Naive thymus-derived CD8-positive, alpha-beta T cell (primary cell): ENCODE data around the gene NEIL3. TPM values are rescaled to one million over a fixed set of nuclear protein-coding genes. Genes with fewer than 3 reads are reported as not detected.

Experiments
- ATAC-seq, 2 donors: fragments of 150-1000 bp; cut with Tn5 transposase in 1 of 2; sonication (Bioruptor Pico), chemical (Tn5 transposase) in 1 of 2; 1 replicate in 1 of 2; 2 replicates in 1 of 2; pipeline ENCODE4 v1.10.0; 2021; ENCODE audit warnings: mild to moderate bottlenecking in 2 of 2, moderate library complexity in 2 of 2
- POLR2A ChIA-PET: fragments of 350-600 bp; sonication (Branson Sonifier 250); formaldehyde crosslinking; loops from one replicate; lab custom pipeline; 2021; ENCODE audit warnings: antibody characterized with exemption; lab: Charles Lee
- DNase-seq, 10 donors: peaks; one replicate each; pipeline versions ENCODE4 v3.0.0 to v3.0.0-alpha.2; 2020 to 2022
- H3K27ac Mint-ChIP-seq, 10 donors: one replicate each; pipeline ENCODE4 v1.8.0; 2020 to 2022; ENCODE audit warnings: mild to moderate bottlenecking in 10 of 10, mixed read lengths in 10 of 10, moderate library complexity in 4 of 10, inconsistent platforms in 1 of 10
- H3K27me3 Mint-ChIP-seq, 5 donors: one replicate each; pipeline ENCODE4 v1.8.0; 2021 to 2022; ENCODE audit warnings: mixed read lengths in 5 of 5
- H3K36me3 Mint-ChIP-seq, 3 donors: one replicate each; pipeline ENCODE4 v1.8.0; 2020 to 2022; ENCODE audit warnings: mixed read lengths in 3 of 3, mild to moderate bottlenecking in 2 of 3, inconsistent platforms in 1 of 3
- H3K4me1 Mint-ChIP-seq, 4 donors: one replicate each; pipeline ENCODE4 v1.8.0; 2021 to 2022; ENCODE audit warnings: mixed read lengths in 4 of 4
- H3K4me3 Mint-ChIP-seq, 10 donors: one replicate each; pipeline ENCODE4 v1.8.0; 2020 to 2022; ENCODE audit warnings: mild to moderate bottlenecking in 10 of 10, mixed read lengths in 10 of 10, moderate library complexity in 6 of 10, inconsistent platforms in 1 of 10
- H3K9me3 Mint-ChIP-seq, 9 donors: one replicate each; pipeline ENCODE4 v1.8.0; 2020 to 2022; ENCODE audit warnings: mixed read lengths in 9 of 9, mild to moderate bottlenecking in 3 of 9, inconsistent platforms in 1 of 9, moderate library complexity in 1 of 9
- polyA plus RNA-seq, 3 donors: library from polyadenylated mRNA; unstranded; fragments of 300-500 nt; fragmentation: Illumina TruSeq; gene quantifications; one replicate each; pipeline ENCODE4 v1.2.3, GENCODE V29; 2021
- total RNA-seq, 8 experiments: library from RNA in 2 of 8; stranded (reverse) in 2 of 8; gene quantifications; one replicate each; pipeline ENCODE4 v1.2.3 and lab custom pipeline; 2021 to 2026

NEIL3 gene
- total and polyA plus RNA-seq, 5 experiments from 2014 or later: not detected

DNA sequence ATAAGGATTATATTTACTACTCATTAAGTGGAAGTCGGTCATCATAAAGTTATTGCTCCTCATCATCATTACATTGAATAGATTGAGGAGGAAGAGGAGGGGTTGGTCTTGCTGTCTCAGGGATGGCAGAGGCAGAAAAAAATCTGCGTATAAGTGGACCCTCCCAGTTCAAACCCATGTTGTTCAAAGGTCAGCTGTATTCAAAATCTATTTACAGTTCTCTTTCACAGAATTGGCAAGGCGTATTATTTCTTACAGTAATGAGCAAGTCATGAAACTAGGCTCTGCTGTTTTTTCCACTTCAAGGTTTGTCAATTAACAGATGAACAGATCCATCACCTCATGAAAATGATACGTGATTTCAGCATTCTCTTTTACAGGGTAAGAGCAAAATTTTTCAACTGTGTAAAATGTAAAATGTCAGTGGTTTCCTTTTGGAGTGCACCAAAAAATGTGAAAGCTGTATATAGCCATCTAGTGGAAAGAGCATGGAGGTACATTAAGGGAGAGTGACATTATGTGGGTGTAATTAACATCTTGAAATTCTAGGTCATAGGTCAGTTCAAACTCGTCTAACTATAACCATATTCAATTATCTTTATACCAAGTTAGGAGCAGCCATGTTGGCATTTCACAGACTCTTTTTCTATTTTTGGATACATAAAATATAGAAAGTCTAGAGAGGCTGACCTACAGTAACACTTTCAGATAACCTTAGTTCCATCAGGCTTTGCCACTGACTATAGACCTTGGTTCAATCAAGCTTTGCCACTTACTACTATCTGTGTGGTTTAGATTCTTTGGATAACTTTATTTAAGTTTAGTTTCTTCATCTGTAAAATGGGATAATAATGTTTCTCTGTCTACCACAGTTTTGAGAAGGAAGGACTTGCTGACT lies 30.1 kb downstream of the NEIL3 start:
- POLR2A ChIA-PET: interaction anchor here (1.2 kb wide), 1 partner anchor 30 kb away, joined by 4 read pairs; the partner anchor contains the start of gene NEIL3
- ATAC-seq (peak; percentile 66 to 70), DNase-seq (peak in 3 of 10 donors; percentile 30 to 43 (median 35))
- H3K36me3 Mint-ChIP-seq: no peaks in the 10 kb centered on the region
- peaks cover 0 to 5% (median 2%) of the 10 kb centered on the region in 4 donors for H3K4me1 Mint-ChIP-seq
- peak overlapping the region in 2 of 10 donors; percentile 17 to 75 for H3K27ac Mint-ChIP-seq
- no peaks in the 10 kb centered on the region for H3K27me3 Mint-ChIP-seq
- H3K4me3 Mint-ChIP-seq: peak overlapping the region in 1 of 10 donors; percentile 50
- H3K9me3 Mint-ChIP-seq: no peaks in the 10 kb centered on the region

DNA sequence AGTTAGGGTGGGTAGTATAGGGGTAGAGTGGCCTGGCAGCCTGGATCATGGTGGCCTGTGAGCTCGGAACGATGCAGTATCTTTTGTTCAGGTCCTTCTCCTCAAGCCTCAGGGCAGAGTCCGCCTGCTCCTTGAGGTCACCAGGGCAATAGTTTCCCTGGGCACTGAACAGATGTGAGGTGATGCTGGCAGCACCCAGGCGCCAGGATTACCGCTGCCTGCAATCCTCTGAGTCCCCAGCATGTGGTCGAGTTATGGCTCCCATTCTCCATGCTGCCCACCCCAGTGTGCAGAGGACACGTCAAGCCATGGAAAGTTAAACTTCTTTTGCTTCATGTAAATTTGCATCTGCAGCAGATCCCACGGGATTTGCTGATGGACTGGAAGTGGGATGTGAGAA lies 38.7 kb downstream of the NEIL3 start:
- no peaks in the 10 kb centered on the region for H3K36me3 Mint-ChIP-seq
- no peak overlapping the region for H3K4me3 Mint-ChIP-seq
- POLR2A ChIA-PET: no interaction called here
- H3K27ac Mint-ChIP-seq: no peak overlapping the region
- no peaks in the 10 kb centered on the region for H3K4me1 Mint-ChIP-seq
- no peaks in the 10 kb centered on the region for H3K9me3 Mint-ChIP-seq
- H3K27me3 Mint-ChIP-seq: no peaks in the 10 kb centered on the region
- DNase-seq (no peak), ATAC-seq (no peak)

DNA sequence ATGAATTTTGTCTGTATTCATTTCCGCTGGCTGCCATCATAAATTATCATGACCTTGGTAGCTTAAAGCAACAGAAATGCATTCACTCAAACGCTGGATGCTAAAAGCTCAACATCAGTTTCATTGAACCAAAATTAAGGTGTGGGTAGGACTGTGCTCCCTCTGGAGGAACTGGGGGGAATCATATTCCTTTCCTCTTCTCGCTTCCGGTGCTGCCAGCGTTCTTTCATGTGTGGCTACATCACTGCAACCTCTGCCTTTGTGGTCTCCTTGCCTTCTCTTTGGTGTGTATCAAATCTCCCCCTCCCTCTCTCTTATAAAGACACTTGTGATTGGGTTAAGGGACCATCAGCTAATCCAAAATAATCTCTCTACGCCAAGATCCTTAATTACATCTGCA lies 39.5 kb downstream of the NEIL3 start:
- H3K36me3 Mint-ChIP-seq: no peaks in the 10 kb centered on the region
- POLR2A ChIA-PET: no interaction called here
- no peak for ATAC-seq
- no peaks in the 10 kb centered on the region for H3K4me1 Mint-ChIP-seq
- H3K27me3 Mint-ChIP-seq: no peaks in the 10 kb centered on the region
- DNase-seq: no peak
- H3K27ac Mint-ChIP-seq: no peak overlapping the region
- no peak overlapping the region for H3K4me3 Mint-ChIP-seq
- no peaks in the 10 kb centered on the region for H3K9me3 Mint-ChIP-seq

DNA sequence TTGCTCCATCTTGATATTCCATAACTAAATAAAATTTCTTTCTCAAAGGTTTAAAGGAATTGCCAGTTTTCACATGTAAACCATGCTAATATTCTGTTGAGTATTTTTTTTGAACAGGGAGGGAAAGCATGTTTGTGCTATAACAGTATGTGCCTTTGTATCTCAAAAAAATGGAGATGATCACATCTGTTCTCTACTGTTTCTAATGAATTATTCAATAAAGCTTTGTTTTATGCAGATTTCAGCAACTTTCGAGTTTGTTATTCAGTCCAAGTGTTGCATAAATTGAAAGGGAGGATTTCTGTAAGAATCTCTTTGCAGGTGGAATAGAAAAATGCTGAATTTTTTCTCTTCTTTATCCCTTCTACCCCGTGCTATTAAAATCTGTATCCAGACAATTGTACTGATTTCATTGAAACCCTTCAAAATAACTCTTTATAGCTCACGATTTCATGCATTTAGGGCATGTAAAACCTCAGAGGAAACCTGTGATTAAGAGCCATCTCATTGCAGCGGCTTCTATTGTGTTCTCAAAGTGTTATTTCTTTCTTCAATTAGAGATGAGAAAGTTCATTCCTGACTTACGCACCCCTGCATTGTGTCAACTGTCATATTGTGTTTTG lies 42.1 kb downstream of the NEIL3 start:
- Mint-ChIP-seq H3K27me3 (no peaks in the 10 kb centered on the region), H3K27ac (peak overlapping the region in 1 of 10 donors; percentile 13), H3K4me1 (no peaks in the 10 kb centered on the region), H3K9me3 (no peaks in the 10 kb centered on the region), H3K4me3 (no peak overlapping the region), H3K36me3 (no peaks in the 10 kb centered on the region)
- ATAC-seq (no peak), DNase-seq (no peak)
- POLR2A ChIA-PET: no interaction called here

DNA sequence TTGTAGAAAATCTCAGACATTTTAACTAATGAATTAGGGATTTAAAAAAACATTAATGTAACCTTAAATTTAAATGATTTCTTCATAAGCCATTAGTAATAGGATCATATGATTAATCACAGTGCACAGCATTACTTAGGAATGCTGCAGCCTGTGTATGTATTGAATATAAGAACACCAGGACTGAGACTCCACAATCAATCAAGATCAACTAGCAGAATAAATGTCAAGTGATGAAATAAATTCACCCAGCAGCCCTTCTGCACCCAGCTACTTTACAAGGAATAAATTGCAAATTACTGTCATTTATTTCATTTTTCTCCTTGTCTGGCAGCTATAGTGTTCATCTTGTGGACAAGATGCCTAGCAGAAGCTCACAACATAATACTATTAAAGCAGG lies 46.5 kb downstream of the NEIL3 start:
- POLR2A ChIA-PET: no interaction called here
- H3K36me3 Mint-ChIP-seq: no peaks in the 10 kb centered on the region
- no peak overlapping the region for H3K4me3 Mint-ChIP-seq
- no peaks in the 10 kb centered on the region for H3K9me3 Mint-ChIP-seq
- H3K27me3 Mint-ChIP-seq: no peaks in the 10 kb centered on the region
- H3K4me1 Mint-ChIP-seq: no peaks in the 10 kb centered on the region
- H3K27ac Mint-ChIP-seq: no peak overlapping the region
- DNase-seq (no peak), ATAC-seq (no peak)

DNA sequence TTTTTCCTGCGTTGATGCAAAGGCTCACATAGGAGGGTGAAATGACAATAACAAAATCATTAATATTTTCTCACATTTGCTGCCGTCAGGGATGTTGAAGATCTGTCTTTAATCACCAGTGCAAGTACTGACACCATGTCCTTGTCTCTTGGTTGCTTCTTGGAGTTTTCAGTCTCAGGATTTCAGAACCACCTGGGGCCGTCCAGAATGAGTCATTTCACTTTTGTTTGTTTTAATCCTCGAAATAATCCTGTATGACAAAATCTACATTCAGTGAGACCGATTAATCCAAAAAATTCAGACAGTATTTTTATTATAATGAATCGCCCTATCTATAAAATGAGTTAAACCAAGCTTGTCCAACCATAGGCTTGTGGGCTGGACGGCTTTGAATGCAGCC lies 47.2 kb downstream of the NEIL3 start:
- no peaks in the 10 kb centered on the region for H3K4me1 Mint-ChIP-seq
- no peaks in the 10 kb centered on the region for H3K36me3 Mint-ChIP-seq
- no peak overlapping the region for H3K4me3 Mint-ChIP-seq
- ATAC-seq: no peak
- H3K27me3 Mint-ChIP-seq: no peaks in the 10 kb centered on the region
- no peak for DNase-seq
- H3K9me3 Mint-ChIP-seq: peaks cover 0 to 2% (median 0%) of the 10 kb centered on the region in 9 donors
- no peak overlapping the region for H3K27ac Mint-ChIP-seq
- POLR2A ChIA-PET: no interaction called here

DNA sequence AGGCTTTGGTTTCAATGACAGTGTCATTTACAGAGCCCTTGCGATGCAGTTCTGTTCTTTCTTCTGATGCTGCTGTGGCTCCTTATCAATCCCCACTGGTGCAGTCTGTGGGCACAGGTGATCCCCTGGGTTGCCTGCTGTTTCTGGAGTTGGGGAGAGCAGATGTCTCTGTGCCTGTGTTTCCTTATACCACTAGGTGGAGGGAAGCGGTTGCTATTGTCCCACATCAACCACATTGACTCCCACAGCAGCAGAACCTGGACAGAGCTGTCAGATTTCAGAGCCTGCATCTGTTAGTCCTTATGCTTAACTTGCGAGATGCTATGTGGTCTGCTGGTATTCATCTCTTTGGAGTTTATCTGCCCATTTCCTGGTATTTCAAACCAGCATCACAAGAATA lies 57.7 kb downstream of the NEIL3 start:
- peak; percentile 67 to 73 for ATAC-seq
- Mint-ChIP-seq H3K9me3 (peaks cover 0 to 4% (median 0%) of the 10 kb centered on the region in 9 donors), H3K4me1 (peaks cover 0 to 7% (median 4%) of the 10 kb centered on the region in 4 donors), H3K4me3 (no peak overlapping the region), H3K27ac (peak overlapping the region in 1 of 10 donors; percentile 11), H3K27me3 (peaks cover 0 to 3% (median 0%) of the 10 kb centered on the region in 5 donors), H3K36me3 (no peaks in the 10 kb centered on the region)
- peak in 6 of 10 donors; percentile 1 to 43 (median 17) for DNase-seq
- POLR2A ChIA-PET: no interaction called here

DNA sequence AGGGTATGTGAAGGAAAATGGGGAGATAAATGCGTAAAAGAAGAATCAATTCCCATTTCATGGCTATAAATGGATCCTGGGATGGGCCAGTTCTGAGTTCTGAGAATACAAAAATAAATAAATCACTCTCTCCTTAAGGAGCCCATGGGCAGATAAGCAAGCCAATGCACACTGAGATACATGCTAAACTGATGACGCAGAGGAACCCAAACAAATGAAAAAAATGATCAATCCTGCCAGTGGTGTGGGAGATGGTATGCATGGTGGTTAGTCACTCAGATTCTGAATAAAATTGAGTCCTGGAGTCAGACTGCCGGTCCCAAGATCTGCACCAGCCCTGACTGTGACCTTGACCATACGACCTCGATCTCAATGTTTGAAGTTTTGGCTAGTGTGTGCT lies 59.7 kb downstream of the NEIL3 start:
- POLR2A ChIA-PET: no interaction called here
- Mint-ChIP-seq H3K4me3 (no peak overlapping the region), H3K36me3 (no peaks in the 10 kb centered on the region), H3K4me1 (peaks cover 0 to 9% (median 5%) of the 10 kb centered on the region in 4 donors), H3K27me3 (peaks cover 0 to 3% (median 2%) of the 10 kb centered on the region in 5 donors), H3K27ac (no peak overlapping the region), H3K9me3 (peaks cover 0 to 4% (median 0%) of the 10 kb centered on the region in 9 donors)
- DNase-seq (no peak), ATAC-seq (no peak)

DNA sequence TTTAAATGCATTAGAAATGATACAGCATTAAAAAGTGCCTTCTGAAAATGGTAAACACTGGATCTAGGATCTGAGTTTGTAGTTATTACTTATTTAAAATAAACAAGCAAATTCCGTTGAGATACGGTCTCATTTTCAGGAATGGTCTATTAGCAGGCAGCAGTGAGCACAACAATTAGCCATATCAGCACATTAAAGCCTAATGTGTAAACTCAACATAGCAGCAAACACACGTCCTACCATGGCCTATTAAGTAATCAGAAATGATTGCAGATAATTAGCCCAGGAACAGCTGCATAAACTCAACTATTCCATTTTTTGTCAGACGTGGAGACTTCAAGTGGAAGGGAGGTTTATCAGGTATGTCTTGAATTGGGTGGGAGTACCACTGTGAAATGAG lies 61.8 kb downstream of the NEIL3 start:
- no peak overlapping the region for H3K4me3 Mint-ChIP-seq
- POLR2A ChIA-PET: no interaction called here
- DNase-seq (no peak), ATAC-seq (no peak)
- no peak overlapping the region for H3K27ac Mint-ChIP-seq
- H3K9me3 Mint-ChIP-seq: peaks cover 0 to 4% (median 0%) of the 10 kb centered on the region in 9 donors
- H3K4me1 Mint-ChIP-seq: peaks cover 0 to 9% (median 6%) of the 10 kb centered on the region in 4 donors
- H3K36me3 Mint-ChIP-seq: no peaks in the 10 kb centered on the region
- peaks cover 0 to 3% (median 2%) of the 10 kb centered on the region in 5 donors for H3K27me3 Mint-ChIP-seq

DNA sequence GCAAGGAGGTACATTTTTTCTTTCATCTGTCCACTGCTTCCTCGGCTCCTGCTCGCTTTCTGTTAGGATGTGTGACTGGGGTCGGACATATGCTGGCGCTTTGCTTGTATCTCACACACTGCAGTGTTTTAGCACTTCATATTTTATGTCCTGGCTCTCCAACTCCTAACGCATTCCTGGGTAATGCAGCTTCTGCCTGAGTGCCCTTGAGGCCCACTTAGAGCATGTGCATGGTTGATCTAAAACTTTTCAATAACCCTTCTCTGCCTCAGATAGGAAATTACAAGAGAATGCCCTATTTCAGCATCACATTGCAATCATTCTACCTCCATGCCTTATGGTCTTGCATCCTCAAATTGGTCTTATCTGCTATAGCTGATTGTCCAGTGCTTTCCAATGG lies 65.3 kb downstream of the NEIL3 start:
- Mint-ChIP-seq H3K4me3 (no peak overlapping the region), H3K36me3 (no peaks in the 10 kb centered on the region), H3K27ac (peak overlapping the region in 1 of 10 donors; percentile 26), H3K9me3 (no peaks in the 10 kb centered on the region), H3K4me1 (peaks cover 0 to 5% (median under 1%) of the 10 kb centered on the region in 4 donors), H3K27me3 (peaks cover 0 to 3% (median 0%) of the 10 kb centered on the region in 5 donors)
- POLR2A ChIA-PET: no interaction called here
- no peak for DNase-seq
- ATAC-seq: no peak

DNA sequence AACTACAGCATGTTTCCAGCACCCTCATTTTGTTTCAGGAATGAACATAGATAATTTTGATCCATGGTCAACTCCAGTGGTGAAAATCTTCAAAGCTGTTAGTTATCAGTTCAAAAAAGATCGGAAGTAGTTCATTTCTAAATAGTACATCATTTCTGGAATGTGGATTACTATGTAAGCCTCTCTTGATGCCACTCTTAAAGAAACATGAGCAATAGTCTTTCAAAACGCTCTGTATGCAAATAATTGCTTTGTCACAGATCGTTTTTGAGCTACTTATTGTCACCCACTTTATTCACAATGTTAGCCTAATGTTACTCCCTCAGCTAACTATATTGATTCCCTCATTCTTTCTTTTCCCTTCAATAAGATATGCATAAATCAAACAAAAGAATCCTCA lies 65.7 kb downstream of the NEIL3 start:
- Mint-ChIP-seq H3K27me3 (peaks cover 0 to 3% (median 0%) of the 10 kb centered on the region in 5 donors), H3K4me1 (peaks cover 0 to 5% (median under 1%) of the 10 kb centered on the region in 4 donors), H3K4me3 (no peak overlapping the region), H3K9me3 (no peaks in the 10 kb centered on the region), H3K36me3 (no peaks in the 10 kb centered on the region), H3K27ac (no peak overlapping the region)
- no peak for ATAC-seq
- no peak for DNase-seq
- POLR2A ChIA-PET: interaction anchor here (1.0 kb wide), 1 partner anchor 67 kb away, joined by 4 read pairs; the partner anchor contains the start of gene AGA

DNA sequence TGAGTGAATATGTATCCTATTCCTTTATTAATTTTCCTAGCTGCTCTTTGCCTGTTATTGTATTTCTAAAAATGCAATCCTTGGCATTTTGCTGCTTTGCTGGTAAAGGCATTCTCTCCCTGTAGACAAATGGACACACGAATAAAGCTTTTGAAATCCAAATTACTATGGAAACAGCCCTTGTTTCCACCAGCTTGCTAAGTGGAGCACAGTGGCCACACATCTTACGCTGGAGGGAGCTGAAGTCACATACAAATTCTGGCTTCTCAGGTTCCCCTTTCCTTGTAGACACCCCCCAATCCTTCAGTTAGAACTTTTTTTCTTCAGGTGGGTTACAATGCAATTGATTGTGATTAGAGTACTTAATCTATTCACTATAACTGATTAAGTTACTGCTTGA lies 66.3 kb downstream of the NEIL3 start:
- H3K9me3 Mint-ChIP-seq: no peaks in the 10 kb centered on the region
- POLR2A ChIA-PET: interaction anchor here (1.0 kb wide), 1 partner anchor 67 kb away, joined by 4 read pairs; the partner anchor contains the start of gene AGA

More for the DNA sequence above, 66.3 kb downstream of the NEIL3 start:
- no peak for ATAC-seq
- Mint-ChIP-seq H3K4me1 (peaks cover 0 to 5% (median under 1%) of the 10 kb centered on the region in 4 donors), H3K27me3 (peaks cover 0 to 3% (median 0%) of the 10 kb centered on the region in 5 donors), H3K4me3 (no peak overlapping the region), H3K36me3 (no peaks in the 10 kb centered on the region), H3K27ac (no peak overlapping the region)
- DNase-seq: no peak
